Keratinocyte (primary cell): ENCODE results near the gene ZGRF1. TPM values are rescaled to one million over a fixed set of nuclear protein-coding genes. Genes with fewer than 3 reads are reported as not detected.

ENCODE experiments used
- DNase-seq: peaks from one replicate; pipeline ENCODE4 v3.0.0-alpha.2; 2011; ENCODE audit warnings: low read depth, missing footprints, low spot score
- FAIRE-seq: peaks from 2 replicates; lab custom pipeline; 2011; peaks lifted over from hg19 to GRCh38; lab: Jason Lieb, UNC
- H2AFZ ChIP-seq: 2 replicates; pipeline ENCODE4 v1.6.0; 2012; ENCODE audit warnings: low read length, control low read depth, inconsistent platforms; ENCODE audit not compliant: control insufficient read depth
- H3K27ac ChIP-seq: 2 replicates; pipeline ENCODE4 v1.5.1; 2011; ENCODE audit warnings: low read length; ENCODE audit not compliant: control insufficient read depth, insufficient read depth
- H3K27me3 ChIP-seq: 3 replicates; pipeline ENCODE4 v1.6.0; 2011; ENCODE audit warnings: low read length; ENCODE audit not compliant: control insufficient read depth, insufficient read depth; ENCODE audit errors: extremely low read depth
- H3K36me3 ChIP-seq, 2 experiments: 2 replicates in 1 of 2; 3 replicates in 1 of 2; pipeline ENCODE4 v1.5.1; 2011; ENCODE audit warnings: low read length in 2 of 2, mild to moderate bottlenecking in 1 of 2; ENCODE audit not compliant: control insufficient read depth in 2 of 2, insufficient read depth in 2 of 2; ENCODE audit errors: extremely low read depth in 1 of 2
- H3K4me1 ChIP-seq: 3 replicates; pipeline ENCODE4 v1.5.1; 2011; ENCODE audit warnings: low read length; ENCODE audit not compliant: control insufficient read depth, insufficient read depth; ENCODE audit errors: extremely low read depth
- H3K4me2 ChIP-seq: 3 replicates; pipeline ENCODE4 v1.6.0; 2011; ENCODE audit warnings: low read depth, low read length; ENCODE audit not compliant: control insufficient read depth, insufficient read depth; ENCODE audit errors: extremely low read depth
- H3K4me3 ChIP-seq, 3 experiments: fragments of 200-600 bp in 1 of 3; sonication (generic) in 1 of 3; 2 replicates in 2 of 3; 3 replicates in 1 of 3; pipeline ENCODE4 v1.5.1; 2011 to 2016; ENCODE audit warnings: low read length in 3 of 3, mild to moderate bottlenecking in 3 of 3, control low read depth in 2 of 3, inconsistent platforms in 1 of 3, low read depth in 1 of 3, mixed read lengths in 1 of 3, mixed run types in 1 of 3, moderate library complexity in 1 of 3; ENCODE audit not compliant: control insufficient read depth in 2 of 3, insufficient read depth in 2 of 3; ENCODE audit errors: extremely low read depth in 1 of 3
- H3K79me2 ChIP-seq: 2 replicates; pipeline ENCODE4 v1.6.0; 2012; ENCODE audit warnings: low read length; ENCODE audit not compliant: control insufficient read depth, insufficient read depth
- H3K9ac ChIP-seq: 3 replicates; pipeline ENCODE4 v1.6.0; 2011; ENCODE audit warnings: low read length; ENCODE audit not compliant: control insufficient read depth, insufficient read depth; ENCODE audit errors: extremely low read depth
- H3K9me1 ChIP-seq: 3 replicates; pipeline ENCODE4 v1.6.0; 2011; ENCODE audit warnings: low read length; ENCODE audit not compliant: control insufficient read depth, insufficient read depth; ENCODE audit errors: extremely low read depth
- H3K9me3 ChIP-seq: 2 replicates; pipeline ENCODE4 v1.5.1; 2012; ENCODE audit warnings: low read depth, low read length; ENCODE audit not compliant: control insufficient read depth
- H4K20me1 ChIP-seq: 3 replicates; pipeline ENCODE4 v1.6.0; 2011; ENCODE audit warnings: low read length; ENCODE audit not compliant: control insufficient read depth, insufficient read depth; ENCODE audit errors: extremely low read depth
- CTCF ChIP-seq, 3 experiments: IDR thresholded peaks in 1 of 3; conservative IDR thresholded peaks in 1 of 3; optimal IDR thresholded peaks in 1 of 3; 2 replicates in 2 of 3; 3 replicates in 1 of 3; pipeline versions ENCODE3 to v1.5.1; 2011; ENCODE audit warnings: low read length in 3 of 3, mild to moderate bottlenecking in 3 of 3, moderate library complexity in 2 of 3, control low read depth in 1 of 3, inconsistent platforms in 1 of 3; ENCODE audit not compliant: insufficient read depth in 2 of 3; ENCODE audit errors: extremely low read depth in 1 of 3
- EZH2 ChIP-seq: IDR thresholded peaks from one replicate; pipeline ENCODE4 v1.6.1; 2012; ENCODE audit warnings: inconsistent platforms, mild to moderate bottlenecking, low read length, moderate library complexity
- dilution Hi-C: fragments of 300-500 bp; cut with MboI; formaldehyde crosslinking; loops from one replicate; pipeline ENCODE4 v1.7.0; 2020; ENCODE audit warnings: low sequenced_read_pairs; ENCODE audit not compliant: extremely low pct_ligation_motif_present
- polyA plus RNA-seq, 5 experiments: library from polyadenylated mRNA; depleted of rRNA in 3 of 5; stranded (reverse) in 3 of 5; stranded (forward) in 1 of 5; unstranded in 1 of 5; fragments of >200 nt; gene quantifications; 1 replicate in 1 of 5; 2 replicates in 3 of 5; 3 replicates in 1 of 5; pipeline versions ENCODE4 v1.2.1 to v1.2.3, GENCODE V29; 2011 to 2012; ENCODE audit warnings: missing spikeins in 2 of 5, low read depth in 1 of 5, low replicate concordance in 1 of 5

Gene ZGRF1
- polyA plus RNA-seq, 1 donor (not counting 4 experiments of a cell fraction or from before 2014, with no cell fraction given) = 3.6 TPM

DNA sequence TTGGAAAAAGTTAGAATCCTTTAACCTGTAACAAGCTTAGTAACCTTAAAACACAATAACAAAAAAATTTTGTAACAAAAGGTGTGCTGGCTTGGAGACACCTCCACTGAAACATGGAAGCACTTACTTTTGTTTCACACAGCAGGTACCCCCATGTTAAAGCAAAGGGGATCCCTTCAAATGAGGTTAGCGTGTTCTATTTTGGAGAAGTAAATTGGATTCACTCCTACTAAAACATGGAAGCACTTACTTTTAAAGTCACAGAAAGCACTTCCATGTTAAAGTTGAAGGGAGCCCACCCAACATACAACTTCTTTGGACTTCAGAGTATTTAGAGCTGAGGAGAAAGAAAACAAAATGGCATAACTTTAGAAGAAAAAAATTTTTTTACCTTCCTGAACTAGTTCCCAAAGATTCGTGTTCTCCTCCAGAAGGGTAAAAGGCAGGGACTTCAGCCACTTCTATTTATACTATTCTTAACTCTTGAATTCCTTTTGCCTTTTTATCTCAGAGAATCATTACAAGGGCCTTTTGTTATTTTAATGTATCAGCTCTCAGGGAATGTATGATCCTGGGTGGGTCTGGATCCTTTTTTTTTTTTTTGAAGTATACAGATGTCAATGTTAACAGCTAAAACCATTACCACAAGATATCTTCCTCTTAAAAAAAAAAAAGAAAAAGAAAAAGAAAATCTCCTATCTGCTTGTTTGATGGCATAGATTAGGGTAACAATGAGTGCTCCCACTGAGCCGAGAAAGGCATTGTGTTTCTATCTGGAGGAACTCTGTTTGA lies 11.8 kb upstream of the ZGRF1 start:
- no peak for FAIRE-seq
- Histone ChIP-seq H3K27ac (no peak overlapping the region), H3K9ac (no peak overlapping the region), H3K79me2 (no peaks in the 10 kb centered on the region), H3K4me2 (no peak overlapping the region), H3K9me3 (no peaks in the 10 kb centered on the region), H3K9me1 (no peaks in the 10 kb centered on the region), H2AFZ (no peak overlapping the region), H3K27me3 (no peaks in the 10 kb centered on the region), H3K36me3 (peaks cover 9 to 13% of the 10 kb centered on the region in 2 experiments), H3K4me1 (no peaks in the 10 kb centered on the region), H4K20me1 (no peaks in the 10 kb centered on the region), H3K4me3 (no peak overlapping the region)
- dilution Hi-C loops = no loop called here
- DNase-seq = no peak
- TF ChIP-seq CTCF (optimal IDR thresholded peaks at IDR 0.05 in 1 of 3, IDR thresholded peaks at IDR 0.05 in 1 of 3, conservative IDR thresholded peaks at IDR 0.05 in 1 of 3; ENCODE audit: extremely low read depth in 1 of 3, insufficient read depth in 2 of 3, low read length in 3 of 3) (no peak), EZH2 (no peak)

DNA sequence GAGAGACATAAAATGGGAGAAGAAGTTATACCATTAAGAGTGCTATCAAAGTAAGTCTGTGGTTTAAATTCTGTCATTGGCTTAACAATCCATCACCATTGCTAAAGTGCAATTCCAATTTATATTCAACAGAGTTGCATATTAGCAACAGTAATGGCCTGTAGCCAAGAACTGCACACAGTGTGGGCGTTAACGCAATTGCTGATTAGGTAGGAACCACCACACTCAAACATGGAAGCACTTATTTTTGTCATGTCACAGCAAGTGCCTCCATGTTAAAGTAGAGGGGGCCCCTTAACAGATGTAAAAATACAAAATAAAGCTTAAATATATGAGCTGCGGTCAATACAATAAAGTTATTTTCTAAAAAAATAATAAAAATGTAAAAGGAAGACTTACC lies 11.1 kb upstream of the ZGRF1 start:
- Histone ChIP-seq H3K4me1 (no peaks in the 10 kb centered on the region), H3K9ac (no peak overlapping the region), H3K9me1 (no peaks in the 10 kb centered on the region), H3K9me3 (no peaks in the 10 kb centered on the region), H3K36me3 (peaks cover 9 to 13% of the 10 kb centered on the region in 2 experiments), H3K79me2 (no peaks in the 10 kb centered on the region), H2AFZ (no peak overlapping the region), H3K27me3 (no peaks in the 10 kb centered on the region), H4K20me1 (no peaks in the 10 kb centered on the region), H3K4me2 (no peak overlapping the region), H3K27ac (no peak overlapping the region), H3K4me3 (no peak overlapping the region)
- dilution Hi-C loops = no loop called here
- DNase-seq (no peak), FAIRE-seq (no peak)
- no peak for TF ChIP-seq EZH2
- TF ChIP-seq CTCF (optimal IDR thresholded peaks at IDR 0.05 in 1 of 3, IDR thresholded peaks at IDR 0.05 in 1 of 3, conservative IDR thresholded peaks at IDR 0.05 in 1 of 3; ENCODE audit: extremely low read depth in 1 of 3, insufficient read depth in 2 of 3, low read length in 3 of 3) = no peak
